Spleen (tissue), 11 donors: Measurements from ENCODE around the gene ZNF319. TPM values are rescaled to one million over a fixed set of nuclear protein-coding genes. Genes with fewer than 3 reads are reported as not detected.

Experiments
- DNase-seq: peaks from one replicate; pipeline ENCODE4 v3.0.0-alpha.2; 2020
- H3K27ac ChIP-seq, 8 donors: fragments of 200-600 bp; sonication (generic) in 7 of 8; 1 replicate in 4 of 8; 2 replicates in 4 of 8; pipeline versions ENCODE4 v1.5.0 to v1.8.0; 2016 to 2021; ENCODE audit warnings: inconsistent platforms in 4 of 8, mild to moderate bottlenecking in 4 of 8, moderate library complexity in 1 of 8
- H3K27me3 ChIP-seq, 7 donors: fragments of 200-600 bp; sonication (generic) in 6 of 7; replicated peaks in 1 of 7; 1 replicate in 4 of 7; 2 replicates in 3 of 7; pipeline versions ENCODE4 v1.5.0 to v1.8.0; 2016 to 2021; ENCODE audit warnings: inconsistent platforms in 3 of 7, mild to moderate bottlenecking in 1 of 7
- H3K36me3 ChIP-seq, 6 donors: fragments of 200-600 bp; sonication (generic) in 5 of 6; 1 replicate in 4 of 6; 2 replicates in 2 of 6; pipeline versions ENCODE4 v1.5.0 to v1.8.0; 2016 to 2021; ENCODE audit warnings: inconsistent platforms in 2 of 6
- H3K4me1 ChIP-seq, 6 donors: fragments of 200-600 bp; sonication (generic) in 5 of 6; 1 replicate in 3 of 6; 2 replicates in 3 of 6; pipeline versions ENCODE4 v1.5.0 to v1.8.0; 2016 to 2021; ENCODE audit warnings: inconsistent platforms in 3 of 6
- H3K4me3 ChIP-seq, 8 donors: fragments of 200-600 bp; sonication (generic) in 7 of 8; 1 replicate in 4 of 8; 2 replicates in 4 of 8; pipeline versions ENCODE4 v1.5.0 to v1.8.0; 2016 to 2021; ENCODE audit warnings: inconsistent platforms in 4 of 8, mild to moderate bottlenecking in 4 of 8, moderate library complexity in 2 of 8
- H3K9me3 ChIP-seq, 8 donors: fragments of 200-600 bp; sonication (generic) in 7 of 8; 1 replicate in 4 of 8; 2 replicates in 4 of 8; pipeline versions ENCODE4 v1.5.0 to v1.8.0; 2016 to 2021; ENCODE audit warnings: inconsistent platforms in 4 of 8
- POLR2A ChIP-seq, 3 donors: fragments of 450-650 bp; IDR thresholded peaks; one replicate each; pipeline ENCODE4 v1.5.1; 2017; ENCODE audit warnings: antibody characterized with exemption in 3 of 3, mild to moderate bottlenecking in 1 of 3
- POLR2AphosphoS5 ChIP-seq, 3 donors: sonication (generic); formaldehyde crosslinking; IDR thresholded peaks; one replicate each; pipeline ENCODE4 v1.5.1; 2017; ENCODE audit warnings: antibody characterized with exemption in 3 of 3
- WGBS, 5 donors: extraction: QIAGEN DNeasy Blood & Tissue Kit in 3 of 5; methylation state at CpG; one replicate each; pipeline versions ENCODE4 v1.1.5 to v1.1.7; 2013 to 2018; 5-methylcytosine and 5-hydroxymethylcytosine counted together
- intact Hi-C: fragments of 100-400 bp; cut with DNase I; formaldehyde crosslinking; loops from one replicate; pipeline ENCODE4 v1.15.0; 2023; ENCODE audit warnings: low total_unique reads
- polyA plus RNA-seq, 3 donors: library from polyadenylated mRNA; stranded (reverse); fragments of 200-250 nt; gene quantifications; one replicate each; pipeline ENCODE4 v1.2.1, GENCODE V29; 2013
- total RNA-seq, 7 donors: library from RNA; depleted of rRNA in 3 of 7; stranded (reverse); fragments of >200 nt in 3 of 7; fragmentation: NEBNext Ultra II Directional in 4 of 7; extraction: Animal tissue kit (Norgen Biotek cat#: 25700) in 4 of 7; gene quantifications; one replicate each; pipeline versions ENCODE4 v1.1.0 to v1.2.1, GENCODE V29; 2016 to 2021
- TF ChIP-seq, protein P1 (sequence below), 11 experiments: fragments of 200-600 bp in 7 of 11; fragments of 450-650 bp in 4 of 11; sonication (generic) in 4 of 11; IDR thresholded peaks in 8 of 11; conservative IDR thresholded peaks in 3 of 11; 1 replicate in 7 of 11; 2 replicates in 4 of 11; pipeline versions ENCODE4 v1.4.0 to v1.8.0; 2016 to 2021; ENCODE audit warnings: antibody characterized with exemption in 11 of 11, inconsistent platforms in 4 of 11, mild to moderate bottlenecking in 1 of 11
- donor health status: healthy with polysubstance abuse.
- donor health status: DM: no; HTN: no; CAD: no; lungs with moderate emphysema.
- donor health status: DM: no; HTN: no; CAD: no.
- donor health status: Bipolar disorder and iron deficiency.
- donor health status: healthy.
- donor health status: DM: no; HTN: no; CAD: no.
- donor health status: DM: yes; HTN: yes; CAD: no.

ZNF319 gene
- total and polyA plus RNA-seq, 10 donors: 3.0 to 23.4 (median 16.1) TPM

- WGBS, 5 donors: 41 to 72% (median 59%) methylated on average over 2 of the region's 2 CpGs
- intact Hi-C loops: no loop called here
- Histone ChIP-seq H3K36me3 (no peaks in the 10 kb centered on the region), H3K4me3 (no peak overlapping the region), H3K9me3 (no peaks in the 10 kb centered on the region), H3K27ac (no peak overlapping the region), H3K27me3 (no peaks in the 10 kb centered on the region), H3K4me1 (no peaks in the 10 kb centered on the region)
- TF ChIP-seq POLR2A (IDR thresholded peaks at IDR 0.05): no peak
- TF ChIP-seq POLR2AphosphoS5 (IDR thresholded peaks at IDR 0.05): no peak
- TF ChIP-seq, protein P1, sequence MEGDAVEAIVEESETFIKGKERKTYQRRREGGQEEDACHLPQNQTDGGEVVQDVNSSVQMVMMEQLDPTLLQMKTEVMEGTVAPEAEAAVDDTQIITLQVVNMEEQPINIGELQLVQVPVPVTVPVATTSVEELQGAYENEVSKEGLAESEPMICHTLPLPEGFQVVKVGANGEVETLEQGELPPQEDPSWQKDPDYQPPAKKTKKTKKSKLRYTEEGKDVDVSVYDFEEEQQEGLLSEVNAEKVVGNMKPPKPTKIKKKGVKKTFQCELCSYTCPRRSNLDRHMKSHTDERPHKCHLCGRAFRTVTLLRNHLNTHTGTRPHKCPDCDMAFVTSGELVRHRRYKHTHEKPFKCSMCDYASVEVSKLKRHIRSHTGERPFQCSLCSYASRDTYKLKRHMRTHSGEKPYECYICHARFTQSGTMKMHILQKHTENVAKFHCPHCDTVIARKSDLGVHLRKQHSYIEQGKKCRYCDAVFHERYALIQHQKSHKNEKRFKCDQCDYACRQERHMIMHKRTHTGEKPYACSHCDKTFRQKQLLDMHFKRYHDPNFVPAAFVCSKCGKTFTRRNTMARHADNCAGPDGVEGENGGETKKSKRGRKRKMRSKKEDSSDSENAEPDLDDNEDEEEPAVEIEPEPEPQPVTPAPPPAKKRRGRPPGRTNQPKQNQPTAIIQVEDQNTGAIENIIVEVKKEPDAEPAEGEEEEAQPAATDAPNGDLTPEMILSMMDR (IDR thresholded peaks at IDR 0.05 in 8 of 11, conservative IDR thresholded peaks at IDR 0.05 in 3 of 11): no peak
- no peak for DNase-seq
Observed at GRCh38 chr16:57961538-57961937, 38.9 kb downstream of the ZNF319 start.

- H3K36me3 ChIP-seq: no peaks in the 10 kb centered on the region
- no peak overlapping the region for H3K27ac ChIP-seq
- H3K4me3 ChIP-seq: no peak overlapping the region
- TF ChIP-seq, protein P1 (IDR thresholded peaks at IDR 0.05 in 8 of 11, conservative IDR thresholded peaks at IDR 0.05 in 3 of 11): no peak
- no peak for TF ChIP-seq POLR2AphosphoS5 (IDR thresholded peaks at IDR 0.05)
- no peak for TF ChIP-seq POLR2A (IDR thresholded peaks at IDR 0.05)
- DNase-seq: peak; percentile 29
- WGBS, 5 donors: 85 to 96% (median 89%) methylated on average over 5 to 7 of the region's 7 CpGs
- no peaks in the 10 kb centered on the region for H3K9me3 ChIP-seq
- H3K27me3 ChIP-seq: no peaks in the 10 kb centered on the region
- no peaks in the 10 kb centered on the region for H3K4me1 ChIP-seq
- intact Hi-C loops: no loop called here
Observed at GRCh38 chr16:57960826-57961472, 39.5 kb downstream of the ZNF319 start.

DNA sequence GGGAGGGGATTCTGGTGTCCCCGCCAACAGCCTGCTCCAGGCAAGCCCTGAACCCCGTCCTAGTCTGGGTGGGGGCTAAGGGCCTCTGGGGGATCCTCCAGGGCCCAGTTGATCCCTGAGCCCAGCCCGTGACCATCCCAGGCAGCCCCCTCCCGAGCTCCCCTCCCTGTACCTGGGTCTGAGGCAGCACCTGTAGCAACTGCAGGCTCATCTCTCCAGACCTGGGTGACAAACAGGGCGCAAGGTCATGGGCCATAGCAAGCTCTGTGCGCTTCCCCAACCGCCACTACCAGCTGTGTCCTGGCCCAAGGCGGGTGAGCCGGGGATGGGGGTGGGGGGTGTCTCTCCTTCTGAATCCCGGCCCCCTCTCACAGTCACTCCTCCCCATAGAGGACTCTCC is 40.2 kb downstream of the ZNF319 start:
- peak; percentile 61 for DNase-seq
- H3K27me3 ChIP-seq: no peaks in the 10 kb centered on the region
- no peaks in the 10 kb centered on the region for H3K4me1 ChIP-seq
- TF ChIP-seq POLR2AphosphoS5 (IDR thresholded peaks at IDR 0.05) (no peak), POLR2A (IDR thresholded peaks at IDR 0.05) (no peak)
- TF ChIP-seq, protein P1 (IDR thresholded peaks at IDR 0.05 in 8 of 11, conservative IDR thresholded peaks at IDR 0.05 in 3 of 11): no peak
- no peak overlapping the region for H3K4me3 ChIP-seq
- no peak overlapping the region for H3K27ac ChIP-seq
- 74 to 96% (median 85%) methylated on average over 3 to 10 of the region's 10 CpGs for WGBS, 5 donors
- no peaks in the 10 kb centered on the region for H3K9me3 ChIP-seq
- intact Hi-C loops: no loop called here
- no peaks in the 10 kb centered on the region for H3K36me3 ChIP-seq

- no peaks in the 10 kb centered on the region for H3K27me3 ChIP-seq
- WGBS, 5 donors: 72 to 95% (median 75%) methylated on average over 3 to 11 of the region's 11 CpGs
- intact Hi-C loops: no loop called here
- H3K9me3 ChIP-seq: no peaks in the 10 kb centered on the region
- TF ChIP-seq POLR2A (IDR thresholded peaks at IDR 0.05) (no peak), POLR2AphosphoS5 (IDR thresholded peaks at IDR 0.05) (no peak)
- TF ChIP-seq, protein P1 (IDR thresholded peaks at IDR 0.05 in 8 of 11, conservative IDR thresholded peaks at IDR 0.05 in 3 of 11): no peak
- no peaks in the 10 kb centered on the region for H3K4me1 ChIP-seq
- no peak overlapping the region for H3K27ac ChIP-seq
- no peak overlapping the region for H3K4me3 ChIP-seq
- no peaks in the 10 kb centered on the region for H3K36me3 ChIP-seq
- no peak for DNase-seq
Observed at GRCh38 chr16:57959804-57960203, 40.7 kb downstream of the ZNF319 start.
